ENCODE measurements around the gene GPR183. TPM values are rescaled to one million over a fixed set of nuclear protein-coding genes. Genes with fewer than 3 reads are reported as not detected.

Gene GPR183, protein sequence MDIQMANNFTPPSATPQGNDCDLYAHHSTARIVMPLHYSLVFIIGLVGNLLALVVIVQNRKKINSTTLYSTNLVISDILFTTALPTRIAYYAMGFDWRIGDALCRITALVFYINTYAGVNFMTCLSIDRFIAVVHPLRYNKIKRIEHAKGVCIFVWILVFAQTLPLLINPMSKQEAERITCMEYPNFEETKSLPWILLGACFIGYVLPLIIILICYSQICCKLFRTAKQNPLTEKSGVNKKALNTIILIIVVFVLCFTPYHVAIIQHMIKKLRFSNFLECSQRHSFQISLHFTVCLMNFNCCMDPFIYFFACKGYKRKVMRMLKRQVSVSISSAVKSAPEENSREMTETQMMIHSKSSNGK
- 12.0 TPM for total RNA-seq

DNA sequence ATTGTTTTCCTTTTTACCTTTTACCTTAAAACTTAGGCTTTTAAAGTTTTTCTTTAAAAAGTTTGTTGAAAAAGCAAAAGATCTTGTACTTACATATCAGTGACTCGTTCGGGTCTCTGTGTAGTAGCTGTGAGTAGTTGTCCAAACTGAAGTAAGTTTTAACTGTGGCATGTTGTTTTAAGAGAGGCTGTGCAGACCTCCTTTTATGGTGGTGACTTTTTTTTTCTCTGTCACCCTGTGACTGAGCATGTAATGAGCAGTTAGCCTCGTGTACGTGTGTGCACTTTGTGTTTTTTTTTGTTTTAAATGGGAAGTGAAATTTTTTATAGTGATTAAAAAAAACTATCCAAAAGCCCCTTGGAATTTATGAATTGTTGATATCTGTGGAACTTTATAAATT is at the start of gene GPR183:
GPR183 (minus strand) TSS at position 153 of the 400 bp plus-strand sequence. CDS start 11,254 bp downstream, outside the sequence.
- Histone ChIP-seq H3K27me3 (no peaks in the 10 kb centered on the region), H3K4me3 (peak within 1 kb of the TSS in 1 of 2 donors; percentile 13), H3K27ac (peak within 1 kb of the TSS; percentile 64), H3K9me3 (no peaks in the 10 kb centered on the region), H3K36me3 (no peaks in the 10 kb centered on the region), H3K4me1 (peaks cover 25% of the 10 kb centered on the region)
- intact Hi-C loops (cut with DNase I), result no loop called here
- DNase-seq (ENCODE audit: extremely low spot score in 2 of 2), result no peak
- TF ChIP-seq POLR2A (IDR thresholded peaks at IDR 0.05), result peak in 1 of 2 donors; percentile 30
- no peak for TF ChIP-seq POLR2AphosphoS5 (IDR thresholded peaks at IDR 0.05; ENCODE audit: insufficient read depth in 1 of 2, low read depth in 1 of 2)

DNA sequence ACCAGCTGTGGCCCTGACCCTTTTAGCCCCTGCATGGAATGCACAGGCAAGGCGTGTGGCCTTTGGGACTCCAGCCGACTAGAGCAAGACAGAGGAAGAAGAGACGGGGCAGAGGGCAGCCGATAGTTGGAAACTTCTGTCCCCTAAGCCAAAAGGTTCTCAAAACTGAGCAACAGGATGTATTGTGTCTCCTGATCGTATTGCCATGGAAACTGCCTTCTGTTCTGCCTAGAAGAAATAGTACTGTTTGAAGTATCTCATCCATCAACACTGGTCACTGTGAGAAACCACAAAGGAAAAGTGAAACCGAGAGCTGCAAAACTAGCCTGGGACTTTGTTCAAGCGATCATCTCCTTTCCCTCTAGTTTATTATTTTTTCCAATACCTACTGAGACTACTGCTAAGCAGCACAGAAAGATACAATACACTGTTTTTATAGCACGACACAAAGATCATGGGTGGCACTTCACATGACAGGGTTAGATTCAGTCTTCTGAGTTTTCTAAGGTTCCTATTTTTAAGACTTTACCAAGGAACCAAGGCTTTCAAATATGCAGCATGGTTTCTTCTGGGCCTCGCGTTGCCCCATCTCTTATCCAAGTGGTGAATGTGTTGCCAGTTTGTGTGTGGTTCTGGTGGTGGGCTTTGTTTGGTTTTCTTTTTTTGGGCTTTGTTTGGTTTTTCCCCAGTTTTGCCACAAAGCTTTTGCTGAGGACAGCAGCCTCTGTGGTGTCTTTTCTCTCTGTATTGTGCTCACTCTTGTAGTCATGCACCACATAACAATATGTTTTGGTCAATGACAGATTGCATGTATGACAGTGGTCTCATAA is 49.3 kb upstream of the GPR183 start:
- H3K4me3 ChIP-seq, result no peak overlapping the region
- TF ChIP-seq, protein P1, sequence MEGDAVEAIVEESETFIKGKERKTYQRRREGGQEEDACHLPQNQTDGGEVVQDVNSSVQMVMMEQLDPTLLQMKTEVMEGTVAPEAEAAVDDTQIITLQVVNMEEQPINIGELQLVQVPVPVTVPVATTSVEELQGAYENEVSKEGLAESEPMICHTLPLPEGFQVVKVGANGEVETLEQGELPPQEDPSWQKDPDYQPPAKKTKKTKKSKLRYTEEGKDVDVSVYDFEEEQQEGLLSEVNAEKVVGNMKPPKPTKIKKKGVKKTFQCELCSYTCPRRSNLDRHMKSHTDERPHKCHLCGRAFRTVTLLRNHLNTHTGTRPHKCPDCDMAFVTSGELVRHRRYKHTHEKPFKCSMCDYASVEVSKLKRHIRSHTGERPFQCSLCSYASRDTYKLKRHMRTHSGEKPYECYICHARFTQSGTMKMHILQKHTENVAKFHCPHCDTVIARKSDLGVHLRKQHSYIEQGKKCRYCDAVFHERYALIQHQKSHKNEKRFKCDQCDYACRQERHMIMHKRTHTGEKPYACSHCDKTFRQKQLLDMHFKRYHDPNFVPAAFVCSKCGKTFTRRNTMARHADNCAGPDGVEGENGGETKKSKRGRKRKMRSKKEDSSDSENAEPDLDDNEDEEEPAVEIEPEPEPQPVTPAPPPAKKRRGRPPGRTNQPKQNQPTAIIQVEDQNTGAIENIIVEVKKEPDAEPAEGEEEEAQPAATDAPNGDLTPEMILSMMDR (IDR thresholded peaks at IDR 0.05), result no peak
- no peak for TF ChIP-seq POLR2A (IDR thresholded peaks at IDR 0.05)
- no peak for TF ChIP-seq POLR2AphosphoS5 (IDR thresholded peaks at IDR 0.05; ENCODE audit: insufficient read depth in 1 of 2, low read depth in 1 of 2)
- DNase-seq (ENCODE audit: extremely low spot score in 2 of 2), result no peak
- intact Hi-C loops (cut with DNase I), result no loop called here
- H3K9me3 ChIP-seq, result no peaks in the 10 kb centered on the region
- peak overlapping the region; percentile 12 for H3K27ac ChIP-seq
- H3K4me1 ChIP-seq, result peaks cover 17% of the 10 kb centered on the region
- peaks cover 0 to 8% of the 10 kb centered on the region in 2 donors for H3K36me3 ChIP-seq
- no peaks in the 10 kb centered on the region for H3K27me3 ChIP-seq

DNA sequence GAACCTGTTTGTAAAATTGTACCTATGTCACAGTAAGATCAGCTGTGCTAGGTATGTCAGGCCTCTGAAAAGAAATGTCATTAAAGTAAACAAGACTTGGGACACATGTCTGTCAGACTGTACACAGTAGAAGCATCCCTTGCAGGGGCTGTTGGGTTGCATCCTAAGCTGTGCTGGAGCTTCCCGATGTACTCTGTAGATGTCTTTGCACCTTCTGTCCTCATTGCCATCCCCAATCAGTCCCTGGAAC is 48.7 kb upstream of the GPR183 start:
- Histone ChIP-seq H3K36me3 (peaks cover 0 to 10% of the 10 kb centered on the region in 2 donors), H3K27me3 (no peaks in the 10 kb centered on the region), H3K9me3 (no peaks in the 10 kb centered on the region), H3K4me1 (peaks cover 17% of the 10 kb centered on the region), H3K27ac (peak overlapping the region; percentile 12), H3K4me3 (no peak overlapping the region)
- TF ChIP-seq POLR2A (IDR thresholded peaks at IDR 0.05) (no peak), POLR2AphosphoS5 (IDR thresholded peaks at IDR 0.05; ENCODE audit: insufficient read depth in 1 of 2, low read depth in 1 of 2) (no peak)
- TF ChIP-seq, protein P1 (IDR thresholded peaks at IDR 0.05), result no peak
- intact Hi-C loops (cut with DNase I), result no loop called here
- no peak for DNase-seq (ENCODE audit: extremely low spot score in 2 of 2)

DNA sequence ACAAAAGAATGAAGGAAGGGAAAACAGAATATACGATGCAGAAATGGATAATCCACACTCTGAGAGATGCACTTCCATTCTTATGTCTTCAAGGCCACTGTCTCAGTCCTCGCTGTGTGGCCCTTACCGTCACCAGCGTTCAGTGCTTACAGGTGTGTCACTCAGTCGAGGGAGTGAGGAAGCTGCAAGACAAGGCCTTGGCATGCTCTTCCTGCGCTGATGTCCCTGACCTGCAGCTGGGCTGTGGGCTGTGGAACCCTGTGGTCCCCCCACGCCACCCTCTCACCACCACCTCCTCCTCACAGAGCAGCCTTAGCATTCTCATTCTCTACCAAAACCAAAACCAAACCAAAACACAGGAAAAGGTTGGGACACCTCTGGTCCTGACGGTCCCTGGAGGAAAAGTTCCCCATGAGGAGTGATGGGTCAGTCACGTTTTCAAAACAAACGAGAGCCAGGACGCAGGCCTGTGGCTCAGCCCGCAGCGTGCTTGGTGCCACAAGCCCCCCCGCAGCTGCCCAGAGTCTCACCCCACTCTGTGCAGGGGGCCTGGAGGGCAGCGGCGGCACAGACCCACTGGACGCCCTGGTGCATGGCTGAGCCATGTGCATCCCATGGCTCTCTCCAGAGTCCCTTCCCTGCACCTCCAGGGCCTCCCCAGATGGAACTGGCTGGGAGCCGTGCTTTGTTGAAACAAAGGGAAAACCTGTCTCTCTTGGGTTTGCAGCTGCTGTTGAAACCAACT is 48.2 kb upstream of the GPR183 start:
- Histone ChIP-seq H3K4me1 (peaks cover 17% of the 10 kb centered on the region), H3K4me3 (no peak overlapping the region), H3K27me3 (no peaks in the 10 kb centered on the region), H3K27ac (peak overlapping the region; percentile 12), H3K9me3 (no peaks in the 10 kb centered on the region), H3K36me3 (peaks cover 0 to 10% of the 10 kb centered on the region in 2 donors)
- TF ChIP-seq POLR2A (IDR thresholded peaks at IDR 0.05) (no peak), POLR2AphosphoS5 (IDR thresholded peaks at IDR 0.05; ENCODE audit: insufficient read depth in 1 of 2, low read depth in 1 of 2) (no peak)
- TF ChIP-seq, protein P1 (IDR thresholded peaks at IDR 0.05), result no peak
- no peak for DNase-seq (ENCODE audit: extremely low spot score in 2 of 2)
- intact Hi-C loops (cut with DNase I), result no loop called here

DNA sequence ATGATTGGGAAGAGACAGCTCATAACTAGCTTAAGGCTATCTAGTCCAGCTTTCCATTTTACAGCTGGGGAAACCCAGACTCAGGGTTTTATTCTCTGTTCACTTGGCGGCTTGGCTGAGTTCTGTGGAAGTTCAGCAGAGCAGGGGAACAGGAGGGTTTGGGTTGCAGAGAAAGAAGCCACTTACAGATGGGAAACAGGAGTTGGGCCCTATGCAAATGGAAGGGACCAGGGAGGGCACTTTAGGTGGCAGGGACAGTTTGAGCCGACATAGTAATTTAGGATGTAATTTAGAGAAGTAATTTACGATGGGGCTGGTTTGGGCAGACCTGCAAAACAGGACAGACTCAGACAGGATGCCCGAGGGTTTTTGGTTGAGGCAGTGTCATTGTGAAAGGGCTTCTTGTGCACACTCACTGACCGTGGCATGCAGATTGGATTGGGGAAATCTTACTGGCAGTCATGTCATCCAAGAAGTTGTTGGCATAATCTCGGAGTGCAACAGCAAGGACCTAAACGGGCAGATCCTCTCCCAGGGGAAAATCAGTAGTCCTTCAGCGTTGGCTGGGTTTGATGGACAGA is 47.3 kb upstream of the GPR183 start:
- H3K27ac ChIP-seq, result no peak overlapping the region
- intact Hi-C loops (cut with DNase I), result no loop called here

More for the DNA sequence above, 47.3 kb upstream of the GPR183 start:
- Histone ChIP-seq H3K4me3 (no peak overlapping the region), H3K36me3 (peaks cover 0 to 10% of the 10 kb centered on the region in 2 donors), H3K9me3 (no peaks in the 10 kb centered on the region), H3K27me3 (no peaks in the 10 kb centered on the region), H3K4me1 (peaks cover 17% of the 10 kb centered on the region)
- TF ChIP-seq POLR2AphosphoS5 (IDR thresholded peaks at IDR 0.05; ENCODE audit: insufficient read depth in 1 of 2, low read depth in 1 of 2) (no peak), POLR2A (IDR thresholded peaks at IDR 0.05) (no peak)
- TF ChIP-seq, protein P1 (IDR thresholded peaks at IDR 0.05), result no peak
- no peak for DNase-seq (ENCODE audit: extremely low spot score in 2 of 2)

Measured in vagina (tissue), 2 donors.